ENCODE measurements around the gene RXRA.

Gene RXRA

GRCh38 chr9:134457321-134458206 lies 131.3 kb downstream of the RXRA start:
- peak overlapping the region; percentile 67 for H2AFZ ChIP-seq (ENCODE audit: insufficient read depth, low read length, poor library complexity)
- H2BK5ac ChIP-seq (ENCODE audit: low read depth, low read length, poor library complexity), result peak overlapping the region; percentile 94
- peaks cover 20% of the 10 kb centered on the region for H3K79me2 ChIP-seq (ENCODE audit: control insufficient read depth, insufficient read depth, low read length, poor library complexity)
- H3K27me3 ChIP-seq (ENCODE audit: insufficient read depth, low read length), result no peaks in the 10 kb centered on the region
- no peak overlapping the region for H3K23ac ChIP-seq (ENCODE audit: low read length)
- DNase-seq, result peak in 1 of 2 donors; percentile 13
- H3K14ac ChIP-seq (ENCODE audit: low read length), result peak overlapping the region; percentile 94
- WGBS (ENCODE audit: extremely low coverage, insufficient coverage, insufficient read length), result no CpG with 5 or more reads among the region's 18 CpGs
- H4K91ac ChIP-seq (ENCODE audit: low read depth, low read length), result peak overlapping the region; percentile 100
- H3K27ac ChIP-seq (ENCODE audit: low read depth, low read length), result peak overlapping the region; percentile 34
- H2AK5ac ChIP-seq (ENCODE audit: low read length), result peak overlapping the region; percentile 97
- peaks cover 13% of the 10 kb centered on the region for H3K9me3 ChIP-seq (ENCODE audit: insufficient read depth, low read depth, low read length)
- peak overlapping the region; percentile 83 for H3K4ac ChIP-seq (ENCODE audit: low read depth, low read length)
- H3K4me1 ChIP-seq (ENCODE audit: control insufficient read depth in 1 of 2, insufficient read depth in 2 of 2, low read length in 2 of 2), result peaks cover 54 to 58% of the 10 kb centered on the region in 2 experiments
- H4K12ac ChIP-seq (ENCODE audit: low read depth, low read length), result peak overlapping the region; percentile 10
- H2BK120ac ChIP-seq (ENCODE audit: insufficient read depth, low read length, poor library complexity), result peak overlapping the region; percentile 99
- no peak overlapping the region for H3K9ac ChIP-seq (ENCODE audit: low read length)
- no peak overlapping the region for H3K4me2 ChIP-seq (ENCODE audit: low read length)
- peak overlapping the region; percentile 87 for H4K8ac ChIP-seq (ENCODE audit: low read depth, low read length)
- H2BK12ac ChIP-seq (ENCODE audit: low read length), result peak overlapping the region; percentile 91
- H3K36me3 ChIP-seq (ENCODE audit: control insufficient read depth in 1 of 2, insufficient read depth in 2 of 2, low read length in 2 of 2), result no peaks in the 10 kb centered on the region
- peaks cover 58% of the 10 kb centered on the region for H3K79me1 ChIP-seq (ENCODE audit: low read length)
- H3K18ac ChIP-seq (ENCODE audit: low read length), result peak overlapping the region; percentile 91
- no peak overlapping the region for H3K4me3 ChIP-seq (ENCODE audit: low read depth, low read length)

GRCh38 chr9:134458207-134459108 lies 132.2 kb downstream of the RXRA start:
- DNase-seq, result no peak
- H3K4me2 ChIP-seq (ENCODE audit: low read length), result no peak overlapping the region
- H3K9me3 ChIP-seq (ENCODE audit: insufficient read depth, low read depth, low read length), result peaks cover 11% of the 10 kb centered on the region
- H3K27me3 ChIP-seq (ENCODE audit: insufficient read depth, low read length), result no peaks in the 10 kb centered on the region
- H3K23ac ChIP-seq (ENCODE audit: low read length), result no peak overlapping the region
- H3K4me1 ChIP-seq (ENCODE audit: control insufficient read depth in 1 of 2, insufficient read depth in 2 of 2, low read length in 2 of 2), result peaks cover 51 to 55% of the 10 kb centered on the region in 2 experiments
- H3K18ac ChIP-seq (ENCODE audit: low read length), result peak overlapping the region; percentile 91
- H3K36me3 ChIP-seq (ENCODE audit: control insufficient read depth in 1 of 2, insufficient read depth in 2 of 2, low read length in 2 of 2), result no peaks in the 10 kb centered on the region
- H3K79me2 ChIP-seq (ENCODE audit: control insufficient read depth, insufficient read depth, low read length, poor library complexity), result peaks cover 20% of the 10 kb centered on the region
- H4K12ac ChIP-seq (ENCODE audit: low read depth, low read length), result peak overlapping the region; percentile 23
- no peak overlapping the region for H3K9ac ChIP-seq (ENCODE audit: low read length)
- peaks cover 55% of the 10 kb centered on the region for H3K79me1 ChIP-seq (ENCODE audit: low read length)
- WGBS (ENCODE audit: extremely low coverage, insufficient coverage, insufficient read length), result no CpG with 5 or more reads among the region's 20 CpGs
- peak overlapping the region; percentile 97 for H2AK5ac ChIP-seq (ENCODE audit: low read length)
- H2BK120ac ChIP-seq (ENCODE audit: insufficient read depth, low read length, poor library complexity), result peak overlapping the region; percentile 99
- peak overlapping the region; percentile 34 for H3K27ac ChIP-seq (ENCODE audit: low read depth, low read length)
- peak overlapping the region; percentile 91 for H2BK12ac ChIP-seq (ENCODE audit: low read length)
- H3K4me3 ChIP-seq (ENCODE audit: low read depth, low read length), result no peak overlapping the region
- peak overlapping the region; percentile 83 for H3K4ac ChIP-seq (ENCODE audit: low read depth, low read length)
- peak overlapping the region; percentile 51 for H4K8ac ChIP-seq (ENCODE audit: low read depth, low read length)
- peak overlapping the region; percentile 94 for H2BK5ac ChIP-seq (ENCODE audit: low read depth, low read length, poor library complexity)
- H4K91ac ChIP-seq (ENCODE audit: low read depth, low read length), result peak overlapping the region; percentile 100
- H2AFZ ChIP-seq (ENCODE audit: insufficient read depth, low read length, poor library complexity), result peak overlapping the region; percentile 8
- peak overlapping the region; percentile 94 for H3K14ac ChIP-seq (ENCODE audit: low read length)

GRCh38 chr9:134459164-134459563 lies 132.9 kb downstream of the RXRA start:
- Histone ChIP-seq H3K18ac (ENCODE audit: low read length) (peak overlapping the region; percentile 22), H3K4me2 (ENCODE audit: low read length) (no peak overlapping the region), H3K27ac (ENCODE audit: low read depth, low read length) (no peak overlapping the region), H3K4ac (ENCODE audit: low read depth, low read length) (peak overlapping the region; percentile 1), H4K8ac (ENCODE audit: low read depth, low read length) (no peak overlapping the region), H3K23ac (ENCODE audit: low read length) (no peak overlapping the region), H3K79me2 (ENCODE audit: control insufficient read depth, insufficient read depth, low read length, poor library complexity) (peaks cover 17% of the 10 kb centered on the region), H3K27me3 (ENCODE audit: insufficient read depth, low read length) (no peaks in the 10 kb centered on the region), H3K4me1 (ENCODE audit: control insufficient read depth in 1 of 2, insufficient read depth in 2 of 2, low read length in 2 of 2) (peaks cover 45 to 48% of the 10 kb centered on the region in 2 experiments), H3K9ac (ENCODE audit: low read length) (no peak overlapping the region), H2AK5ac (ENCODE audit: low read length) (peak overlapping the region; percentile 36), H4K12ac (ENCODE audit: low read depth, low read length) (no peak overlapping the region), H2BK12ac (ENCODE audit: low read length) (peak overlapping the region; percentile 91), H3K14ac (ENCODE audit: low read length) (peak overlapping the region; percentile 26), H2AFZ (ENCODE audit: insufficient read depth, low read length, poor library complexity) (no peak overlapping the region), H2BK5ac (ENCODE audit: low read depth, low read length, poor library complexity) (no peak overlapping the region), H3K79me1 (ENCODE audit: low read length) (peaks cover 48% of the 10 kb centered on the region), H3K9me3 (ENCODE audit: insufficient read depth, low read depth, low read length) (peaks cover 11% of the 10 kb centered on the region), H3K4me3 (ENCODE audit: low read depth, low read length) (no peak overlapping the region), H4K91ac (ENCODE audit: low read depth, low read length) (peak overlapping the region; percentile 100), H3K36me3 (ENCODE audit: control insufficient read depth in 1 of 2, insufficient read depth in 2 of 2, low read length in 2 of 2) (no peaks in the 10 kb centered on the region), H2BK120ac (ENCODE audit: insufficient read depth, low read length, poor library complexity) (peak overlapping the region; percentile 8)
- no CpG with 5 or more reads among the region's 9 CpGs for WGBS (ENCODE audit: extremely low coverage, insufficient coverage, insufficient read length)
- DNase-seq, result peak in 1 of 2 donors; percentile 27

- Histone ChIP-seq H3K36me3 (ENCODE audit: control insufficient read depth in 1 of 2, insufficient read depth in 2 of 2, low read length in 2 of 2) (no peaks in the 10 kb centered on the region), H2BK120ac (ENCODE audit: insufficient read depth, low read length, poor library complexity) (no peak overlapping the region), H4K12ac (ENCODE audit: low read depth, low read length) (no peak overlapping the region), H2AK5ac (ENCODE audit: low read length) (peak overlapping the region; percentile 45), H4K91ac (ENCODE audit: low read depth, low read length) (peak overlapping the region; percentile 100), H3K14ac (ENCODE audit: low read length) (no peak overlapping the region), H3K4me1 (ENCODE audit: control insufficient read depth in 1 of 2, insufficient read depth in 2 of 2, low read length in 2 of 2) (peaks cover 41 to 44% of the 10 kb centered on the region in 2 experiments), H4K8ac (ENCODE audit: low read depth, low read length) (no peak overlapping the region), H3K4me3 (ENCODE audit: low read depth, low read length) (no peak overlapping the region), H3K18ac (ENCODE audit: low read length) (no peak overlapping the region), H3K4me2 (ENCODE audit: low read length) (no peak overlapping the region), H2AFZ (ENCODE audit: insufficient read depth, low read length, poor library complexity) (no peak overlapping the region), H3K9ac (ENCODE audit: low read length) (no peak overlapping the region), H3K23ac (ENCODE audit: low read length) (no peak overlapping the region), H3K27ac (ENCODE audit: low read depth, low read length) (no peak overlapping the region), H3K4ac (ENCODE audit: low read depth, low read length) (no peak overlapping the region), H3K9me3 (ENCODE audit: insufficient read depth, low read depth, low read length) (peaks cover 11% of the 10 kb centered on the region), H3K79me2 (ENCODE audit: control insufficient read depth, insufficient read depth, low read length, poor library complexity) (peaks cover 13% of the 10 kb centered on the region), H3K79me1 (ENCODE audit: low read length) (peaks cover 44% of the 10 kb centered on the region), H3K27me3 (ENCODE audit: insufficient read depth, low read length) (no peaks in the 10 kb centered on the region), H2BK12ac (ENCODE audit: low read length) (peak overlapping the region; percentile 91), H2BK5ac (ENCODE audit: low read depth, low read length, poor library complexity) (no peak overlapping the region)
- WGBS (ENCODE audit: extremely low coverage, insufficient coverage, insufficient read length), result no CpG with 5 or more reads among the region's 10 CpGs
- no peak for DNase-seq
These were observed 133.3 kb downstream of the RXRA start for GRCh38 chr9:134459573-134459972.

Data from trophoblast cell (in vitro differentiated cells and primary cell).